DND-41 (cell line): ENCODE measurements around the gene SLC26A1.

Source experiments
- ATAC-seq: fragments of 200-7000 bp; cut with Tn5 transposase; 3 replicates; pipeline ENCODE4 v1.9.1; 2021; ENCODE audit warnings: low read depth; ENCODE audit not compliant: insufficient read depth
- DNase-seq: peaks from one replicate; pipeline ENCODE4 v3.0.0-alpha.2; 2020
- H2AFZ ChIP-seq: 2 replicates; pipeline ENCODE4 v1.6.0; 2012; ENCODE audit warnings: low read depth, low read length
- H3K27ac ChIP-seq: 2 replicates; pipeline ENCODE4 v1.5.1; 2012; ENCODE audit warnings: low read length, inconsistent platforms
- H3K27me3 ChIP-seq: fragments of 200-600 bp; sonication (generic); 2 replicates; pipeline ENCODE4 v1.6.0; 2012; ENCODE audit warnings: low read length, mild to moderate bottlenecking, inconsistent platforms; ENCODE audit not compliant: insufficient read depth, poor library complexity
- H3K36me3 ChIP-seq: 2 replicates; pipeline ENCODE4 v1.5.1; 2012; ENCODE audit warnings: low read length, inconsistent platforms; ENCODE audit not compliant: insufficient read depth
- H3K4me1 ChIP-seq: 2 replicates; pipeline ENCODE4 v1.5.1; 2012; ENCODE audit warnings: mild to moderate bottlenecking, low read length; ENCODE audit not compliant: insufficient read depth
- H3K4me2 ChIP-seq: 2 replicates; pipeline ENCODE4 v1.6.0; 2012; ENCODE audit warnings: mild to moderate bottlenecking, moderate library complexity, low read length, inconsistent platforms; ENCODE audit not compliant: insufficient read depth
- H3K4me3 ChIP-seq, 2 experiments: fragments of 200-600 bp in 1 of 2; shearing (Covaris generic) in 1 of 2; 2 replicates each; pipeline ENCODE4 v1.5.1; 2012 to 2016; ENCODE audit warnings: inconsistent platforms in 2 of 2, low read length in 2 of 2, mild to moderate bottlenecking in 2 of 2, low read depth in 1 of 2, moderate library complexity in 1 of 2
- H3K79me2 ChIP-seq: 2 replicates; pipeline ENCODE4 v1.6.0; 2012; ENCODE audit warnings: low read length, inconsistent platforms; ENCODE audit not compliant: insufficient read depth
- H3K9ac ChIP-seq: 2 replicates; pipeline ENCODE4 v1.6.0; 2012; ENCODE audit warnings: low read depth, mild to moderate bottlenecking, inconsistent platforms, low read length, moderate library complexity
- H3K9me3 ChIP-seq: 2 replicates; pipeline ENCODE4 v1.5.1; 2012; ENCODE audit warnings: low read length, moderate library complexity, mild to moderate bottlenecking, inconsistent platforms; ENCODE audit not compliant: insufficient read depth, severe bottlenecking
- H4K20me1 ChIP-seq: 2 replicates; pipeline ENCODE4 v1.6.0; 2012; ENCODE audit warnings: low read length; ENCODE audit not compliant: insufficient read depth
- CTCF ChIP-seq: IDR thresholded peaks from 2 replicates; pipeline ENCODE4 v1.5.1; 2012; ENCODE audit warnings: borderline replicate concordance, low read length, moderate library complexity, mild to moderate bottlenecking; ENCODE audit not compliant: poor library complexity, severe bottlenecking; ENCODE audit errors: extremely low read depth
- EZH2 ChIP-seq: IDR thresholded peaks from 3 replicates; pipeline ENCODE4 v1.6.1; 2012; ENCODE audit warnings: borderline replicate concordance, low read depth, mild to moderate bottlenecking, moderate library complexity, low read length, inconsistent platforms; ENCODE audit not compliant: severe bottlenecking

Gene SLC26A1

GRCh38 chr4:1038948-1039492, 45.8 kb upstream of the SLC26A1 start:
- Histone ChIP-seq H3K27ac (no peak overlapping the region), H3K79me2 (no peaks in the 10 kb centered on the region), H3K9ac (no peak overlapping the region), H4K20me1 (no peaks in the 10 kb centered on the region), H3K4me1 (no peaks in the 10 kb centered on the region), H2AFZ (no peak overlapping the region), H3K9me3 (no peaks in the 10 kb centered on the region), H3K27me3 (no peaks in the 10 kb centered on the region), H3K36me3 (no peaks in the 10 kb centered on the region), H3K4me2 (no peak overlapping the region), H3K4me3 (no peak overlapping the region)
- DNase-seq (no peak), ATAC-seq (no peak)
- TF ChIP-seq EZH2 (no peak), CTCF (no peak)

- no peaks in the 10 kb centered on the region for H3K27me3 ChIP-seq
- no peaks in the 10 kb centered on the region for H3K9me3 ChIP-seq
- no peak overlapping the region for H3K4me2 ChIP-seq
- H4K20me1 ChIP-seq, result peaks cover 6% of the 10 kb centered on the region; the same call in 1 of the 2 replicates
- TF ChIP-seq EZH2, result no peak
- TF ChIP-seq CTCF, result no peak
- H2AFZ ChIP-seq, result no peak overlapping the region
- DNase-seq (no peak), ATAC-seq (no peak)
- H3K9ac ChIP-seq, result no peak overlapping the region
- H3K36me3 ChIP-seq, result no peaks in the 10 kb centered on the region
- H3K4me1 ChIP-seq, result no peaks in the 10 kb centered on the region
- H3K4me3 ChIP-seq, result no peak overlapping the region
- H3K27ac ChIP-seq, result no peak overlapping the region
- no peaks in the 10 kb centered on the region for H3K79me2 ChIP-seq
Observed at GRCh38 chr4:1036976-1037810, 44.0 kb upstream of the SLC26A1 start.

- Histone ChIP-seq H3K4me2 (no peak overlapping the region), H3K27me3 (no peaks in the 10 kb centered on the region), H4K20me1 (peaks cover 6% of the 10 kb centered on the region; the same call in 1 of the 2 replicates), H3K4me1 (no peaks in the 10 kb centered on the region), H3K79me2 (no peaks in the 10 kb centered on the region), H2AFZ (no peak overlapping the region), H3K4me3 (no peak overlapping the region), H3K9ac (no peak overlapping the region), H3K27ac (no peak overlapping the region), H3K9me3 (no peaks in the 10 kb centered on the region), H3K36me3 (no peaks in the 10 kb centered on the region)
- DNase-seq (no peak), ATAC-seq (no peak)
- TF ChIP-seq CTCF (no peak), EZH2 (no peak)
Observed at GRCh38 chr4:1036095-1036494, 42.9 kb upstream of the SLC26A1 start.
